ENCODE results near the gene THRB.

Gene THRB

DNA sequence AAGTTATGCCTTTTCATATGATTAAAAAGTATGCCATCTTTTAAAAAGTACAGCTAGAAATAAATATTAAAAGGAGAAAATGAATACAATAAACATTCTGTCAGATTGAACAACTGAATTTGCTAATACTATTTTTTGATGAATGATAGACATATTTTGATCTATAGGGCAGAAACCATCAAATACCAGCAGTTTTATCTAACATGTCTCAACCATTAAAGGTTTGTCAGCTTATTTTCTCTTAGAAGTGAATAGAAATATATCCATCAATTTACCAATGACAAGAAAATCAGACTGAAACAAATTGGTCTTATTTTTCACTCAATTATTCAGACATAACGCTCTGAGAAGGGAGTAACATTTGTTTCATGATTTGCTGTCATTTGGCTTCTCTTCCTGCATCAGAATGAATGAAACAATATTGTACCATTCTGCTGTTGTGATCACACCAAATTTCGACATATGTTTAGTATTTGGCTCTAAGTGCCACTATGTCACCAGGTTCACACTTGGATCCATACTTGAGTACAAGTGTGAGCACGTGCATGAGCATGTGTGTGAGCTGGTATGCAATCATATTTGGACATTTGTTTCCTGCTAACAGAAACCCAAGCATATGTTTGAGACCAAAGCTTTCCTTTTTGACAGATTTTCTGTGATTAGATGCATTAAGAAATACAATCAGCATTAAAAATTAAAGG lies 86.5 kb downstream of the THRB start:
- Histone ChIP-seq H3K4me3 (no peak overlapping the region), H3K27ac (no peak overlapping the region)
- no peak for TF ChIP-seq CTCF (IDR thresholded peaks at IDR 0.05)
- DNase-seq (ENCODE audit: low spot score), result no peak

DNA sequence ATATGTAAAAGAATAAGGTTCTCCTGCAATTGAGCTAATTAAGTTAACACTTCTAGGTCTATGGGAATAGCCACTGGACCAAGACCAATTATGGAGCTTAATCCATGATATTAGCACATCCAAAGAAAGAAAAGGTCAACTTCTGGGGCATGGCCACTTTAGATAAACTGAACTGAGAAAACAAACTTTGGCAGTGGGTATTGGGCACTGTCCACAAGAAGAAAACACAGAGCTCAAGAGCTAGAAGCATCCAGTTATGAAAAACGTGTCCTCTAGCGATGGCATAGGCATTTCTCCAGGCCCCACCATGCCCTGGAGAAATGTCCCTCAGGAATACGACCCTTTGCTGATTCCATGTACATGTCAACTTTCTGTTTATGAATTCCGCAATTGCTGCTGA lies 87.8 kb downstream of the THRB start:
- DNase-seq (ENCODE audit: low spot score), result no peak
- no peak for TF ChIP-seq CTCF (IDR thresholded peaks at IDR 0.05)
- Histone ChIP-seq H3K27ac (no peak overlapping the region), H3K4me3 (no peak overlapping the region)

GRCh38 chr3:24405057-24405456 lies 89.6 kb downstream of the THRB start:
- Histone ChIP-seq H3K27ac (no peak overlapping the region), H3K4me3 (no peak overlapping the region)
- DNase-seq (ENCODE audit: low spot score), result no peak
- no peak for TF ChIP-seq CTCF (IDR thresholded peaks at IDR 0.05)

- Histone ChIP-seq H3K27ac (peak overlapping the region in 1 of 2 donors; percentile 4), H3K4me3 (no peak overlapping the region)
- no peak for TF ChIP-seq CTCF (IDR thresholded peaks at IDR 0.05)
- DNase-seq (ENCODE audit: low spot score), result no peak
Measured at GRCh38 chr3:24401811-24402185, 92.9 kb downstream of the THRB start.

GRCh38 chr3:24401090-24401810 lies 93.4 kb downstream of the THRB start:
- TF ChIP-seq CTCF (IDR thresholded peaks at IDR 0.05), result no peak
- no peak overlapping the region for H3K4me3 ChIP-seq
- peak overlapping the region; percentile 7 to 35 for H3K27ac ChIP-seq
- no peak for DNase-seq (ENCODE audit: low spot score)

DNA sequence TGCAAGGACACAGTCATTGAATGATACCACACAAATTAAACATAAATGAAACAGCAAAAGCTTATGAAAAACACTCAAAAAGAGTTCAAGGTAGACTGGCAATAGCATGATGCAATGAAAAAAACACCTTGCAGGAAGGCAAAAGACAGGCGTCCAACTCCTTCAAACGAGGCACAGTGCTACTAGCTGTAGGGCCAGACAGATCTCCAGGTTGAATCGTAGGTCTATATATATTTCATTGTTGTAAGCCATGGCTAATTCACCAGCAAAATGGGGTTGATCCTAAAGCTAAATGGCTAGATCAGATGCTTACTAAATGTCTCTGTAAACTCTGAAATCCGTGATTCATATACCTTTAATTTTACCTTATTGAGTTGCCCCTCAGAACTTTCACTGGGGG lies 94.2 kb downstream of the THRB start:
- DNase-seq (ENCODE audit: low spot score), result no peak
- Histone ChIP-seq H3K4me3 (no peak overlapping the region), H3K27ac (peak overlapping the region in 1 of 2 donors; percentile 35)
- no peak for TF ChIP-seq CTCF (IDR thresholded peaks at IDR 0.05)

- no peak for TF ChIP-seq CTCF (IDR thresholded peaks at IDR 0.05)
- H3K4me3 ChIP-seq, result no peak overlapping the region
- DNase-seq (ENCODE audit: low spot score), result no peak
- peak overlapping the region in 1 of 2 donors; percentile 12 for H3K27ac ChIP-seq
Measured at GRCh38 chr3:24400015-24400414, 94.6 kb downstream of the THRB start.

All from coronary artery (tissue), 2 donors.